VCaP (cell line): ENCODE measurements around the gene TCF7.

Experiments used
- H3K27ac ChIP-seq: fragments of 450-650 bp; 2 replicates; pipeline ENCODE4 v1.5.1; 2017
- CTCF ChIP-seq: fragments of 450-650 bp; conservative IDR thresholded peaks from 2 replicates; pipeline ENCODE4 v1.5.1; 2017; ENCODE audit warnings: mild to moderate bottlenecking, moderate library complexity

TCF7 gene

GRCh38 chr5:134130239-134130945 is 15.9 kb downstream of the TCF7 start:
- no peak for TF ChIP-seq CTCF
- no peak overlapping the region for H3K27ac ChIP-seq

GRCh38 chr5:134131165-134131564 is 16.7 kb downstream of the TCF7 start:
- TF ChIP-seq CTCF: no peak
- H3K27ac ChIP-seq: no peak overlapping the region

- TF ChIP-seq CTCF: no peak
- H3K27ac ChIP-seq: no peak overlapping the region
These were observed 17.3 kb downstream of the TCF7 start for GRCh38 chr5:134131578-134132350.

GRCh38 chr5:134132372-134133187 is 18.1 kb downstream of the TCF7 start:
- TF ChIP-seq CTCF: no peak
- H3K27ac ChIP-seq: no peak overlapping the region

- no peak overlapping the region for H3K27ac ChIP-seq
- no peak for TF ChIP-seq CTCF
These were observed 18.9 kb downstream of the TCF7 start for GRCh38 chr5:134133188-134133994.

- TF ChIP-seq CTCF: no peak
- H3K27ac ChIP-seq: no peak overlapping the region
These were observed 19.6 kb downstream of the TCF7 start for GRCh38 chr5:134133995-134134541.
